HG03060 (cell line): ENCODE results near the gene TOM1L1.

Experiments
- ATAC-seq: cut with Tn5 transposase; IDR thresholded peaks from one replicate; pipeline ENCODE4 v1.9.1; 2021; ENCODE audit warnings: low read depth, moderate number of reproducible peaks; ENCODE audit not compliant: unreplicated experiment

The TOM1L1 gene

GRCh38 chr17:54983260-54983659 lies 82.6 kb downstream of the TOM1L1 start:
- ATAC-seq: no peak

- ATAC-seq: no peak
Measured at GRCh38 chr17:54985476-54985875, 84.8 kb downstream of the TOM1L1 start.

DNA sequence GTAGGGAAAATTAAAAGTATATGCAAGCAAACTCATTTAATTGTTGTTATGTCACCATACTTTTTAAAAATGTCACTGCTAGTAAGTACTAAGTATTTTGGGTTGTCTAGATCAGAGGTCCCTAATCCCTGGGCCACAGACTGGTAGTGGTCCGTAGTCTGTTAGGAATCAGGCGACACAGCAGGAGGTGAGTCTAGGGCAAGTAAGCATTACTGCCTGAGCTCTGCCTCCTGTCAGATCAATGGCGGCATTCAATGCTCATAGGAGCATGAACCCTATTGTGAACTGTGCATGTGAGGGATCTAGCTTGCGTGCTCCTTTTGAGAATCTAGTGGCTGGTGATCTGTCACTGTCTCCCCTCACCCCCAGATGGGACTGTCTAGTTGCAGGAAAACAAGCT lies 89.5 kb downstream of the TOM1L1 start:
- ATAC-seq: no peak

GRCh38 chr17:54991567-54991966 lies 90.9 kb downstream of the TOM1L1 start:
- ATAC-seq: no peak

- no peak for ATAC-seq
Measured at GRCh38 chr17:54992797-54993639, 92.4 kb downstream of the TOM1L1 start.

DNA sequence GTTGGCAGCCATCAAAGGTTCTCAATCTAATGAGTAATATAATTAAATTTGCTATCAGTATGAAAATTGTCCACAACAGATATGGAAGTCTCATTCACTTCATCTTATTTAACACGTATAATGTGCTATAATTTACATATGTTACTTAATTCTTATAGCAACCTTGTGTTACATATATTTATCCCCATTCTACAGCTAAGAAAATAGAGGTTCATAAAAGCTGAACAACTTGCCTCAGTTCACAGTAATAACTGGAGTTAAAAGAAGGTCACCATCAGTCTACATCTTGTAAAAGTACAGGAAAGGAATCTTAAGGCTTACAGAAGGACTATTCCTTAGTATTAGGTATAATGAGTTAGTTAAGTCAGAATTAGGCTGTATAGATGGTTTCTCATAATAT lies 95.8 kb downstream of the TOM1L1 start:
- ATAC-seq: no peak

GRCh38 chr17:55002458-55002857 lies 101.8 kb downstream of the TOM1L1 start:
- ATAC-seq: no peak

GRCh38 chr17:55004484-55004883 lies 103.8 kb downstream of the TOM1L1 start:
- ATAC-seq: no peak

DNA sequence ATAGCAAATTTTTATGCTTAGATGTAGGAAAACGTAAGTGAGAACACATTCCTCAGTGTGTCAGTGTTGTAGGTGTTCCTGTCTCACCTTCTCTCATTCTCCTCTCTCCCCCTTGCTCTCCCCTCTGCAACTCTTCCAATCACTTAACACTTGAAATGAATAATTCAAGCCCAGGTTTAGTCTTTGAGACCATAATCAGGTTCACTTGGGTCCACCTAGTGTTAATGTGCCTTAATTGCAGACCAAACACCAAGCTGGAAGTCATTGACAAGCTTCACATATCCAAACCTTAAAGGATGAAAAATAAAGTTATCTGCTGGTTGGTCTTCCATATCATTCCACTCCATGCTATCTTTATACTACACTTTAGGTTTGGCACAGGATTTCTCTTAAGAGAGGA lies 104.9 kb downstream of the TOM1L1 start:
- no peak for ATAC-seq
